ENCODE results near the gene POLR2J.
"Not testable (repeated sequence)": the region's sequence is repeated elsewhere in the genome, so short reads cannot be mapped to it uniquely, and the experiment has no call there.

Gene POLR2J

DNA sequence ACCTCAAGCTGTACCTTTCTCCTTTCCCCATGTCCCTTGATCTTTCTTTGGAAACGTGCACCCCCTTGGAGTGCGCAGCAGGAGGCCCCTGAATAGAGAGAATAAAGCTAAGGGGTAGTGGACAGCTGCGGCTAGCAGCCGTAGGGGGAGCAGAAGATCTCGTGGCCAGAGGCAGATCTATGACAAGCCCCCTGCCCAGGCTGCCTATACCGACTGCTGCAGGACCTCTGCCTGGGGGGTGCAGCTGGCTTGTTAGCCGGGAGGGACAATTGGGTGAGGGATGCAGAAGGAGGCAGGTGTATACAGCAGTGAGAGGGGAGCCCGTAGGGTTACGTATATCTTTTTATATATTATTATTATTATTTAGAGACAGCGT is 475 bp upstream of the POLR2J start:
- H3K4me3 ChIP-seq; H3K27me3 ChIP-seq (ENCODE audit: low read depth); H3K4me1 ChIP-seq; H3K36me3 ChIP-seq (replicated peaks); H3K9me3 ChIP-seq; DNase-seq (ENCODE audit: low spot score in 2 of 2); in situ Hi-C loops (cut with MboI; ENCODE audit: low sequenced_read_pairs): not testable (repeated sequence)

DNA sequence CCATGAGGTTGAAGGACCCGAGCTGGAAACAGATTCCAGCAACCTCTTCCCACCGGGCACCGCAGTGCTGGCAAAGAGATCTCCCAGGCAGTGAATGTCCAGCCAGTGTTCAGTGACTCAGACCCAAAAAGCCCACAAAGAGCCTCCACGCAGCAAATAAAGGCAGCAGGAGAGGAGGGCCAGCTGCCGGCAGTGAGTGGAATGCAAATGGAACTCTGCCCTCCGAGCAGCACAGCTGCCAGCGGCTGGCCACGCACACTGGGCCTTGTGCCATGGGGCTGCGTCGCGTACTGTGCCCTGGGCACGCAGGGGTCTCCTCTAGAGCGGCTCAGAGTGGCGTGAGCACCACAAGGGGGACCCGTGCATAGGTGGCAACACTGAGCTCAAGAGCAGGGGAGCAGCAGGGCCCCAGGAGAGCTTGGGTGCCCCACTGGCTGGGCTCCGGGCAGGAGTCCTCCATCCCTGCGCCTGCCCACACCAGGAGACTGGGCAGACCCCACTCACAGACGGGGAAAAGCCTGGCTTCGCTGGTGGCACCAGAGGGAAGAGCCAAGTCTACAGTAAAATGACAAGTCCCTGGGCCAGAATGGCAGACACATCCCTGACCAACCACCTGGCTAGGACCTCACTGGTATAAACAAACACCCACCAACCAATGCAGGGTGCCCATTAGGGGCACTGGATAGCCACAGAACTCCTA is 3.8 kb downstream of the POLR2J start:
- H3K27me3 ChIP-seq (ENCODE audit: low read depth); H3K4me1 ChIP-seq; H3K4me3 ChIP-seq; H3K9me3 ChIP-seq; DNase-seq (ENCODE audit: low spot score in 2 of 2); in situ Hi-C loops (cut with MboI; ENCODE audit: low sequenced_read_pairs): not testable (repeated sequence)
- peaks cover 15% of the 10 kb centered on the region for H3K36me3 ChIP-seq (replicated peaks)

DNA sequence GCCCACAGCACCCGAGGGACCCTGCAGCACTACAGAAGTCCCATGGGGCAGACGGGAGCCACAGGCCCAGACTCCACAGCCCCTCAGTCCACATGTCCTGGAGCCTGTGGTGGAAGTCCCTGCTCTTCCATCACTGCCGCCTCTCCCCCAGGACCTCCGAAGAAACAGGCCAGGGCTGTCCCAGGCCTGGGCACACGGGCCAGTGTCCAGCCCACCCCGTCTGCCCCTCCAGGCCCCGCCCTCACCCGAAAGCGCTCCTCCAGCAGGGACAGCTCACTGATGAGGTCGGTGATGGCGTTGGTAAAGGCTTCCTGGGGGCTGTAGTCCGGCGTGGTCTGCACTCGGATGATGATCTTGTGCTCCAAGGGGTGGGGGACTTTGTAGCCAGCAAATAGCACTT is 4.6 kb downstream of the POLR2J start:
- peaks cover 17% of the 10 kb centered on the region for H3K36me3 ChIP-seq (replicated peaks)
- peak in 1 of 2 experiments; percentile 4 for DNase-seq (ENCODE audit: low spot score in 2 of 2)
- H3K27me3 ChIP-seq (ENCODE audit: low read depth); H3K4me3 ChIP-seq; H3K9me3 ChIP-seq; H3K4me1 ChIP-seq; in situ Hi-C loops (cut with MboI; ENCODE audit: low sequenced_read_pairs): not testable (repeated sequence)

DNA sequence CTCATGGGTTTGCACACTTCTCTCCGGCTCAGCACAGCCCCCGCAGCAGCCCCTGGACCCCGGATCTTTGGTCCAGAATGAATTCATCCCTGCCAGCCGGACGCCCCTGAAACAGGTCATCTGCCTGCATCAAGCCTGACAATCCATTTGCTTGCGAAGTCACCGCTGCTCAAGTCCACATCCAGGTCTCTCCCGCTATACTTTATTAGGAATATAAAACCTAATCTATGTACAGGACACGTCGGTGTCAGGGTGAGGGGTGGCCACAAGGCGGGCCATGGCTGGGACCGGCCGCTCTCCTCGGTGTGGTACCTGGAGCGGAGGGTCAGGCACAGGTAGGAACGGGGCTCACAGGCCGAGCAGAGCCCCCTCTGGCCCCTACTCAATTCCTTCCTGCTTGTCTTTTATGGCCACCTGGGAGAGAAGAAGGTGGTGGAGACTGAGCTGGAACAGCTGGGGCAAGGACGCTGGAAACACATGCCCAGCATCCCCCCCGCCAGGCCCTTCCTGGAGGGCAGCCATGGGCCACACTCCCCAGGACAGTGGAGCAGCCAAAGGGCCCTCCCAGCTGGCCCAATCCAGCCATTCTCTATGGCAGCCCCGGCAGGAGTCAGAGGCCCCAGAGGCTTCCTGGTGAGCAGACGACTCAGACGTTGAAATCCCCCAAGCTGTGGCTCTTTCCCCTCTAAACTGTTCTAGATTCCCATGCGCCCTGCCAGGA is 5.3 kb downstream of the POLR2J start:
- in situ Hi-C loops (cut with MboI; ENCODE audit: low sequenced_read_pairs) = no loop called here

DNA sequence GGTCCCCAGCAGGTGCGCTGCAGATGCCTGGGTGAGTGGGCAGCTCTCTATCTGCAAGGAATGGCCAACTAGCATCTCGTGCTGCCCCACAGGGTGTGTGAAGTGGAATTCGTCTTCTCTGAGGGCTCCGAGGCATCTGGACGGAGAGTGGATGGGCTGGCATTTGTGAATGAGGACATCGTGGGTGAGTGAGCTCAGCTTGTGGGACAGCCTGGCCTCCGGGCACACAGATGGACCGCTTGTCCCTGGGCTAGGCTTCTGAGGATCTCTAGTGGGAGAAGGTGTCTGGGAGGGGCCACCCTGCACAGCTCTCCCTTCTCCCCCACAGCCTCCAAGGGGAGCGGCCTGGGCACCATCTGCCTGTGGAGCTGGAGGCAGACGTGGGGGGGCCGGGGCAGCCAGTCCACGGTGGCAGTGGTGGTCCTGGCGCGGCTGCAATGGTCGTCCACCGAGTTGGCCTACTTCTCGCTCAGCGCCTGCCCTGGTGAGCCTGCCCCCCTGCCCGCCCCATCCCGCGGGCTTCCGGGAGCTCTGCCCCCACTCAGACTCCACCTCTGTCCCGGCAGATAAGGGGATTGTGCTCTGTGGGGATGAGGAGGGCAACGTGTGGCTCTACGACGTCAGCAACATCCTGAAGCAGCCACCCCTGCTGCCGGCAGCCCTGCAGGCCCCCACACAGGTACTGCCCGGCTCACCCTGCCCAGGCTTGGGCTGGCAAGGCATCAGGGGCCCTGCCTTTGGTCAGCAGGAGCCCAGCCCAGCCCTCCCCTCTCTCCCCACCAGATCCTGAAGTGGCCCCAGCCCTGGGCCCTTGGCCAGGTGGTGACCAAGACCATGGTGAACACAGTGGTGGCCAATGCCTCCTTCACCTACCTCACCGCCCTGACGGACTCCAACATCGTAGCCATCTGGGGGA is 6.3 kb downstream of the POLR2J start:
- no peaks in the 10 kb centered on the region for H3K27me3 ChIP-seq (ENCODE audit: low read depth)
- H3K4me1 ChIP-seq = no peaks in the 10 kb centered on the region
- H3K4me3 ChIP-seq = no peak overlapping the region
- peak in 1 of 2 experiments; percentile 10 for DNase-seq (ENCODE audit: low spot score in 2 of 2)
- in situ Hi-C loops (cut with MboI; ENCODE audit: low sequenced_read_pairs) = no loop called here
- H3K9me3 ChIP-seq = no peaks in the 10 kb centered on the region
- H3K36me3 ChIP-seq (replicated peaks) = peaks cover 17% of the 10 kb centered on the region

More for the DNA sequence above, 5.3 kb downstream of the POLR2J start:
- Histone ChIP-seq H3K27me3 (ENCODE audit: low read depth) (no peaks in the 10 kb centered on the region), H3K4me1 (no peaks in the 10 kb centered on the region), H3K9me3 (no peaks in the 10 kb centered on the region), H3K4me3 (no peak overlapping the region), H3K36me3 (replicated peaks) (peaks cover 17% of the 10 kb centered on the region)
- DNase-seq (ENCODE audit: low spot score in 2 of 2) = peak in 1 of 2 experiments; percentile 5

DNA sequence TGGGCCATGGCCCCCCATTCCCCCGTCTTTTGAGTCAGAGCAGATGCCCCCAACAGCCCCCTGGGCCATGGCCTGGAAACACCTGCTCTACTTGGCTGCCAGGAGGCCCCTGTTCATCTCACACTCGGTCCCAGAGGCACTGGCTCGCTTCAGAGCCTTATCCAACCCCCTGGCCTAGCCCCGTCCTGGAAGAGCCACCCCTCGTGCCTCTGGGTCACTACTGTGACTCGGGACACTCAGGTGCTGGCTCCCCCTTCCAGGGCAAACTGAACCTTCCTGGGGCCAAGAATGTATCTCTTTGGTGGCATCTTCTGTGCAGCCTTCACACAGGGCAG is 7.0 kb downstream of the POLR2J start:
- DNase-seq (ENCODE audit: low spot score in 2 of 2) = peak in 1 of 2 experiments; percentile 6
- in situ Hi-C loops (cut with MboI; ENCODE audit: low sequenced_read_pairs) = no loop called here
- Histone ChIP-seq H3K27me3 (ENCODE audit: low read depth) (no peaks in the 10 kb centered on the region), H3K36me3 (replicated peaks) (peaks cover 17% of the 10 kb centered on the region), H3K9me3 (no peaks in the 10 kb centered on the region), H3K4me3 (no peak overlapping the region), H3K4me1 (no peaks in the 10 kb centered on the region)

DNA sequence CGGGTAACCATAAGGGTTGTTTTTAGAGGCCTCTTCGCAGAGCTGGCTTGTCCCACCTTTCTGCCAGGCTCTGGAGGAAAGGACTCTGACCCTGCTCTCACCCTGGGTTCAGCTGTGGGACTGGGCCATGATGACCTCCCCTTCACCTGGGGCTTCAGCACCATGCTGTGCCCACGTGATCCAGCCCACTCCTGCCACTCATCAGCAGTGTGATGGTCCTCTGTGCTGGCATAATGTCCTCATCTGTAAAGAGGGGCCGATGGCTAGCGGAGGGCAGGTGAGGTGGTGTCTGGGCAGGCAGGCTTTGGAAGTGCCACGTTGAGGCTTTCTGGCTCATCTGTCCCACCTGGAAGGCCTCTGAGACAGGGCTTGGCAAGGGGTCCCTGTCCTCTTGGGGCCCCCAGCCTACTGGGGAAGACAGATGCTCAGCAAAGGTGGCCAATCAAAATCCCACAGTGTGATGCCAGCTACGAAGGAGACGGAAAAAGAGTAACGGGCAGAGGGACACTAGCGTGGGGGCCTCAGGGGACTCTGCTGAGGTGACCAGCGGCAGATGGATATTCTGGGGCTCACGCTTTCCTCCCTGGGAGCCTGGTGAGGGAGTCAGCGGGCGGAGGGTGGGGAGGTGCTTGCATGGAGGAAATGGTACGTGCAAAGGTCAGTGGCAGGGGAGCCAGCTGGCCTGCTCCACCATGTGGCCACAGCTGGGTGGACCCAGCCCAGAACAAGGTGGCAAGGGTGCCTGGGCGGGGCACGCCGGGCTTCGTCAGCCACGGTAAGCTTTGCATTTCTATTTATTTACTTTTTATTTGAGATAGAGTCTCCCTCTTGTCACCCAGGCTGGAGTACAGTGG is 8.5 kb downstream of the POLR2J start:
- peaks cover 17% of the 10 kb centered on the region for H3K36me3 ChIP-seq (replicated peaks)
- in situ Hi-C loops (cut with MboI; ENCODE audit: low sequenced_read_pairs) = no loop called here

DNA sequence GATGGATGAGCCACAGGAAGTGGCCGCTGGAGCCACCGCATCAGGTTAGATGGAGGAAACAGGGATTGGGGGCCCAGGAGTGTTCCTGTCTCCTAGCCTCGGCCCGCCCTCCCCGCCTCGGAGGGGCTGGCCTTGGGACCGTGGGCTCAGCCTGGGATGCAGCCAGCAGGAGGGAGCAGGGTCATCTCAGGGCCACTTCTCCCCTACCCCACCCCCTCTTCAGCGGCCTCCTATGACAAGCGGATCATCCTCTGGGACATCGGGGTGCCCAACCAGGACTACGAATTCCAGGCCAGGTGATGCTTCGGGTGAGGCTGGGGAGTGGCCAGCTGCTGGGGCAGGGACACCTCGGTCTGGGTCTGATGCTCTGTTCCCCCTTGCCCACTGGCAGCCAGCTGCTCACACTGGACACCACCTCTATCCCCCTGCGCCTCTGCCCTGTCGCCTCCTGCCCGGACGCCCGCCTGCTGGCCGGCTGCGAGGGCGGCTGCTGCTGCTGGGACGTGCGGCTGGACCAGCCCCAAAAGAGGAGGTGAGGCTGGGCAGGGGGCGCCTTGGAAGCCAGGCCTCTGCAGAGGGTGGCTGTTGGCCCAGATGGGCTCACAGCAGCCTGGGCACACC is 9.3 kb downstream of the POLR2J start:
- H3K9me3 ChIP-seq = no peaks in the 10 kb centered on the region
- in situ Hi-C loops (cut with MboI; ENCODE audit: low sequenced_read_pairs) = no loop called here
- no peak overlapping the region for H3K4me3 ChIP-seq
- peaks cover 18% of the 10 kb centered on the region for H3K36me3 ChIP-seq (replicated peaks)
- no peaks in the 10 kb centered on the region for H3K27me3 ChIP-seq (ENCODE audit: low read depth)
- H3K4me1 ChIP-seq = peaks cover 8% of the 10 kb centered on the region
- peak in 1 of 2 experiments; percentile 7 for DNase-seq (ENCODE audit: low spot score in 2 of 2)

More for the DNA sequence above, 8.5 kb downstream of the POLR2J start:
- peaks cover 8% of the 10 kb centered on the region for H3K4me1 ChIP-seq
- no peaks in the 10 kb centered on the region for H3K9me3 ChIP-seq
- no peak overlapping the region for H3K4me3 ChIP-seq
- H3K27me3 ChIP-seq (ENCODE audit: low read depth) = no peaks in the 10 kb centered on the region
- DNase-seq (ENCODE audit: low spot score in 2 of 2) = peak in 1 of 2 experiments; percentile 8

DNA sequence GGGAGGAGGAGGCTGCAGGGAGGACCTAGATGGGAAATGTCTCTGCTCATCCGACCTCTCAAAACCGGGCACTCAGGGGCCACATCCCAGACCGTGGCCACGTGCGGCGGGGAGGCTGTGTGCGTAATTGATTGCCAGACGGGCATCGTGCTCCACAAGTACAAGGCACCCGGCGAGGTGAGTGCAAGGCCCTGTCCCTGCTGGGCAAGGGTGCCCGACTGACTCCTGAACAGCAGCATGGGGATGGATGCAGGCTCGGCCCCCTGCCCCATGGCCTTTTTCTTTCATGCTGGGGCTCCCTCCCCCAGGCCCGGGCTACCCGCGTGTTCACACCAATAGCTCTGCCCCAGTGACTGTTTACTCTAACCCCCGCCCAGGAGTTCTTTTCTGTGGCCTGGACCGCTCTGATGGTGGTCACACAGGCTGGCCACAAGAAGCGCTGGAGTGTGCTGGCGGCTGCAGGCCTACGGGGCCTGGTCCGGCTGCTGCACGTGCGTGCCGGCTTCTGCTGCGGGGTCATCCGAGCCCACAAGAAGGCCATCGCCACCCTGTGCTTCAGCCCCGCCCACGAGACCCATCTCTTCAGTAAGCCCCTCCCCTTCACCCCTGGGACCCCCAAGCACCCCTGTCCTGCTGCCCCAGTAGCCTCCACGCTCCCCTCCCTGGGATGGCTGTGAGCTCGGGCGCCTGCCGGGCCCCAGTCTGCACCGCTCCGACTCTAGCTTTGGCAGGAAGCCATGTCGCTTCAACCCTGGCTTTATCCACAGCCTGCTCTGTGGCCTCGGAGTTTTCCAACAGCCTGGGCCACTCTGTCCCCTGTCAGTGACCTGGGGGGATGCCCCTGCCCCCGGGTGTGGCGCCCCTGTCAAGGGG is 10.0 kb downstream of the POLR2J start:
- Histone ChIP-seq H3K4me1 (peaks cover 8% of the 10 kb centered on the region), H3K9me3 (no peaks in the 10 kb centered on the region), H3K4me3 (no peak overlapping the region), H3K27me3 (ENCODE audit: low read depth) (no peaks in the 10 kb centered on the region), H3K36me3 (replicated peaks) (peaks cover 19% of the 10 kb centered on the region)
- DNase-seq (ENCODE audit: low spot score in 2 of 2) = peak in 1 of 2 experiments; percentile 19
- in situ Hi-C loops (cut with MboI; ENCODE audit: low sequenced_read_pairs) = no loop called here

DNA sequence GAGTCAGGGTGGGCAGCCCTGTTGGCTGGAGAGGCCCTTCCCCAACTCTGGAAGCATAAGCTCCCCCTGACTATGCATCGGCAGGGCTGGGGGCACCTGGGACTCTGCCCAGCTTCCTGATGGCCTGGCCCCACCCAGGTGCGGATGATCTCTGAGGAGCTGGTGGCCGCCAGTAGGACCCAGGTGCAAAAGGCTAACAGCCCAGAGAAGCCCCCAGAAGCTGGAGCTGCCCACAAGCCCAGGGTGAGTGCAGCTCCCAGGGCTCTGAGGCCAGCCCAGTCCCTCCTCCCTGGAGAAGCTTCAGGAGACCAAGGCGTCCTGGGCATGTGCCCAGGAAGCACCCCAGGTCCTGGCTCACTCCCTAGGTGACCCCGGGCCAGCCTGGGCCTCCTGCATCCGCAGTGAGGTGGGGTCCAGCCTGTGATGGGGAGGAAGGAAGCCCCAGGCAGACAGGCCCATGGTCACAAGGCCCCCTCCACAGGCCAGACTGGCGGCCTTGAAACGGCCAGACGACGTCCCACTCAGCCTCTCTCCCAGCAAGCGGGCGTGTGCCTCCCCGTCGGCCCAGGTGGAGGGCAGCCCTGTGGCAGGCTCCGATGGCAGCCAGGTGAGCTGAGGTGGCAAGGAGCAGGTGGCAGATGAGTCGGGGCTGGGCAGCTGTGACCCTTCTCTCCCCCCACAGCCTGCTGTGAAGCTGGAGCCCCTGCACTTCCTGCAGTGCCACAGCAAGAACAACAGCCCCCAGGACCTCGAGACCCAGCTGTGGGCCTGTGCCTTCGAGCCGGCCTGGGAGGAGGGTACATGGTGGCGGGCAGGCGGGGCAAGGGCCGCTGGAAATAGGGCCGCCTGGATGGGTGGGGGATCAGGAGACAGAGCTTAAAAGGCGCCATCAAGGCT is 10.9 kb downstream of the POLR2J start:
- Histone ChIP-seq H3K4me1 (peaks cover 8% of the 10 kb centered on the region), H3K27me3 (ENCODE audit: low read depth) (no peaks in the 10 kb centered on the region), H3K36me3 (replicated peaks) (peaks cover 13% of the 10 kb centered on the region), H3K4me3 (no peak overlapping the region), H3K9me3 (no peaks in the 10 kb centered on the region)
- in situ Hi-C loops (cut with MboI; ENCODE audit: low sequenced_read_pairs) = no loop called here
- DNase-seq (ENCODE audit: low spot score in 2 of 2) = peak in 1 of 2 experiments; percentile 11

DNA sequence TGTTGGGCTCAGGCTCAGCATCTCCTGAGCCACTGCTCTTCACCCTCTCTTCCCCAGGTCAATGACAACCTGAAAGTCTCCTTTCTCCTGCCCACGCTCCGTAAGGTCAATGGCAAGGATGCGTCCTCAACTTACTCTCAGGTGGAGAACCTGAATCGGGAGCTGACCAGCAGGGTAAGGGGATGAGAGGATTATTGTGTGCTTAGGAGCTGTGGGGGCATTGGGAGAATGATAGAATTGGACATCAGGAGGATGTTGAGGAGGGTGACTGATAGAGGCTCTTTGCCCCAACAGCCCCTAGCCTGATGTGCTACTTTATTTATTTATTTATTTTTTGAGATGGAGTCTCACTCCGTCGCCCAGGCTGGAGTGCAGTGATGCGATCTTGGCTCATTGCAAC is 12.6 kb downstream of the POLR2J start:
- H3K36me3 ChIP-seq (replicated peaks) = peaks cover 6% of the 10 kb centered on the region
- DNase-seq (ENCODE audit: low spot score in 2 of 2) = no peak
- H3K4me1 ChIP-seq = peaks cover 8% of the 10 kb centered on the region
- no peaks in the 10 kb centered on the region for H3K9me3 ChIP-seq
- in situ Hi-C loops (cut with MboI; ENCODE audit: low sequenced_read_pairs) = no loop called here
- peak overlapping the region; percentile 100 for H3K4me3 ChIP-seq
- no peaks in the 10 kb centered on the region for H3K27me3 ChIP-seq (ENCODE audit: low read depth)

All from HAP-1 (cell line).